MM.1S (cell line): ENCODE results near the gene LIMS1.

Experiments
- DNase-seq: peaks from one replicate; pipeline ENCODE4 v3.0.0-alpha.2; 2015
- H2AFZ ChIP-seq: fragments of 300-600 bp; sonication (generic); 2 replicates; pipeline ENCODE4 v1.6.0; 2016; ENCODE audit warnings: antibody characterized with exemption, low read length
- H3F3A ChIP-seq: fragments of 300-600 bp; sonication (generic); 2 replicates; pipeline ENCODE4 v1.6.1; 2016; ENCODE audit warnings: mild to moderate bottlenecking, antibody characterized with exemption, low read length, moderate library complexity, mixed read lengths; ENCODE audit not compliant: insufficient read depth
- H3K27ac ChIP-seq: fragments of 300-600 bp; sonication (generic); 2 replicates; pipeline ENCODE4 v1.5.1; 2016; ENCODE audit warnings: mild to moderate bottlenecking, low read length
- H3K27me3 ChIP-seq: fragments of 300-600 bp; sonication (generic); replicated peaks from 2 replicates; pipeline ENCODE4 v1.6.0; 2016; ENCODE audit warnings: low read length; ENCODE audit not compliant: insufficient read depth
- H3K36me3 ChIP-seq: fragments of 300-600 bp; sonication (generic); replicated peaks from 2 replicates; pipeline ENCODE4 v1.6.1; 2016; ENCODE audit warnings: mild to moderate bottlenecking, low read length, mixed read lengths; ENCODE audit not compliant: insufficient read depth
- H3K4me1 ChIP-seq: fragments of 300-600 bp; sonication (generic); 2 replicates; pipeline ENCODE4 v1.6.1; 2016; ENCODE audit warnings: low read length, mixed read lengths
- H3K4me2 ChIP-seq: fragments of 300-600 bp; sonication (generic); 2 replicates; pipeline ENCODE4 v1.6.0; 2016; ENCODE audit warnings: low read depth, low read length
- H3K4me3 ChIP-seq: fragments of 300-600 bp; sonication (generic); 2 replicates; pipeline ENCODE4 v1.5.1; 2016; ENCODE audit warnings: low read length, mixed read lengths
- H3K79me2 ChIP-seq: fragments of 300-600 bp; sonication (generic); 2 replicates; pipeline ENCODE4 v1.6.1; 2016; ENCODE audit warnings: mixed run types, low read length, mixed read lengths
- H3K9ac ChIP-seq: fragments of 300-600 bp; sonication (generic); 2 replicates; pipeline ENCODE4 v1.6.1; 2016; ENCODE audit warnings: low read length, mixed read lengths
- H3K9me2 ChIP-seq: fragments of 300-600 bp; sonication (generic); replicated peaks from 2 replicates; pipeline ENCODE4 v1.6.1; 2016; ENCODE audit warnings: mild to moderate bottlenecking, low read length, mixed read lengths; ENCODE audit not compliant: insufficient read depth
- H3K9me3 ChIP-seq: fragments of 300-600 bp; sonication (generic); replicated peaks from 2 replicates; pipeline ENCODE4 v1.6.1; 2016; ENCODE audit warnings: mild to moderate bottlenecking, low read length, mixed read lengths; ENCODE audit not compliant: insufficient read depth
- H4K20me1 ChIP-seq: fragments of 300-600 bp; sonication (generic); 2 replicates; pipeline ENCODE4 v1.6.1; 2016; ENCODE audit warnings: mild to moderate bottlenecking, low read length, moderate library complexity, mixed read lengths; ENCODE audit not compliant: insufficient read depth
- EZH2 ChIP-seq: fragments of 300-600 bp; sonication (generic); optimal IDR thresholded peaks from 2 replicates; pipeline ENCODE3; 2017; ENCODE audit warnings: low read depth, mild to moderate bottlenecking, antibody characterized with exemption, low read length, mixed read lengths
- EZH2phosphoT487 ChIP-seq: fragments of 300-600 bp; sonication (generic); IDR thresholded peaks from 2 replicates; pipeline ENCODE4 v1.6.1; 2018; ENCODE audit warnings: antibody characterized with exemption, low read length
- TF ChIP-seq, protein P1 (sequence below): fragments of 300-600 bp; sonication (generic); IDR thresholded peaks from 2 replicates; pipeline ENCODE4 v1.5.1; 2016; ENCODE audit warnings: antibody characterized with exemption, low read length, mixed read lengths

Gene LIMS1

GRCh38 chr2:108621687-108622681, 87.7 kb downstream of the LIMS1 start:
- Histone ChIP-seq H3K4me2 (peak overlapping the region; percentile 61), H3K9me2 (no peaks in the 10 kb centered on the region), H3K79me2 (peaks cover 88% of the 10 kb centered on the region), H3K4me1 (peaks cover 30% of the 10 kb centered on the region), H3K4me3 (peak overlapping the region; percentile 51), H3F3A (peaks cover 28% of the 10 kb centered on the region), H3K9me3 (no peaks in the 10 kb centered on the region), H3K27me3 (no peaks in the 10 kb centered on the region), H3K27ac (peak overlapping the region; percentile 82), H2AFZ (no peak overlapping the region), H3K9ac (peak overlapping the region; percentile 52), H3K36me3 (no peaks in the 10 kb centered on the region), H4K20me1 (0 out of 2 replicates have a peak, but pooled peaks cover 3% of the 10 kb centered on the region)
- TF ChIP-seq, protein P1, sequence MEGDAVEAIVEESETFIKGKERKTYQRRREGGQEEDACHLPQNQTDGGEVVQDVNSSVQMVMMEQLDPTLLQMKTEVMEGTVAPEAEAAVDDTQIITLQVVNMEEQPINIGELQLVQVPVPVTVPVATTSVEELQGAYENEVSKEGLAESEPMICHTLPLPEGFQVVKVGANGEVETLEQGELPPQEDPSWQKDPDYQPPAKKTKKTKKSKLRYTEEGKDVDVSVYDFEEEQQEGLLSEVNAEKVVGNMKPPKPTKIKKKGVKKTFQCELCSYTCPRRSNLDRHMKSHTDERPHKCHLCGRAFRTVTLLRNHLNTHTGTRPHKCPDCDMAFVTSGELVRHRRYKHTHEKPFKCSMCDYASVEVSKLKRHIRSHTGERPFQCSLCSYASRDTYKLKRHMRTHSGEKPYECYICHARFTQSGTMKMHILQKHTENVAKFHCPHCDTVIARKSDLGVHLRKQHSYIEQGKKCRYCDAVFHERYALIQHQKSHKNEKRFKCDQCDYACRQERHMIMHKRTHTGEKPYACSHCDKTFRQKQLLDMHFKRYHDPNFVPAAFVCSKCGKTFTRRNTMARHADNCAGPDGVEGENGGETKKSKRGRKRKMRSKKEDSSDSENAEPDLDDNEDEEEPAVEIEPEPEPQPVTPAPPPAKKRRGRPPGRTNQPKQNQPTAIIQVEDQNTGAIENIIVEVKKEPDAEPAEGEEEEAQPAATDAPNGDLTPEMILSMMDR: no peak
- TF ChIP-seq EZH2phosphoT487 (no peak), EZH2 (no peak)
- no peak for DNase-seq

- DNase-seq: no peak
- Histone ChIP-seq H3K79me2 (peaks cover 89% of the 10 kb centered on the region), H3K9me3 (no peaks in the 10 kb centered on the region), H2AFZ (no peak overlapping the region), H3K27ac (no peak overlapping the region), H3F3A (peaks cover 28% of the 10 kb centered on the region), H3K27me3 (no peaks in the 10 kb centered on the region), H3K4me3 (no peak overlapping the region), H3K4me2 (no peak overlapping the region), H3K9me2 (no peaks in the 10 kb centered on the region), H3K9ac (no peak overlapping the region), H3K36me3 (no peaks in the 10 kb centered on the region), H4K20me1 (peaks cover 3% of the 10 kb centered on the region; the same call in 1 of the 2 replicates), H3K4me1 (peaks cover 36% of the 10 kb centered on the region)
- TF ChIP-seq EZH2: no peak
- TF ChIP-seq EZH2phosphoT487: no peak
- TF ChIP-seq, protein P1: no peak
These were observed 89.3 kb downstream of the LIMS1 start for GRCh38 chr2:108623616-108624015.

DNA sequence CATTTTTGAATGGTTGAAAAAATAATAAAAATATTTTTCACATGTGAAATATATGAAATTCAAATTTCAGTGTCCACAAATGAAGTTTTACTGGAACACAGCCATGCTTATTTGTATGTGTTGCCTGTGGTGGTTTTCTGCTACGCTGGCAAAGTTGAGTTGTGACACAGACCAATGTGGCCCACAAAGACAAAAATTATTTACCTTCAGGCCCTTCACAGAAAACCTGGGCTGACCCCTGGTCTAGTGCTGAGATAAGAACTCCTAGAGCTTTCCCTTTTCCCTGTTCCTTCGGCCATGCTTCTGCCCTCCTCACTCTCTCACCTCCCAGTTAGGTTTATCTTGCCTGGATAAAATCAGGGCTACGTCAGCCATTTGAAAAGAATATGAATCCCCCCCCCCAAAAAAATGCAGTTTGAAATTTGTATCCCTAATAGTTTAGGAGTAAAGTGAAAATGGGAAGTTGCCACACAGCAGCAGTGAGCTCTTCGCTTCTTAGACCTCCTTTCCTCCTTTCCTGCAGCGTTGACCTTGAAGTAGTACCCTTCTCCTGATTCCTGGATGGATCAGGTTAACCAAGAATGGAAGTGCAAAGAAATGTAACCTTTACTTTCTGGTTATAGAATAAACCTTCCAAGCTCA, 91.0 kb downstream of the LIMS1 start:
- no peaks in the 10 kb centered on the region for H3K9me2 ChIP-seq
- H2AFZ ChIP-seq: no peak overlapping the region
- TF ChIP-seq, protein P1: no peak
- no peak for TF ChIP-seq EZH2phosphoT487
- TF ChIP-seq EZH2: no peak
- H3K4me2 ChIP-seq: no peak overlapping the region
- no peak for DNase-seq
- no peaks in the 10 kb centered on the region for H3K36me3 ChIP-seq
- peaks cover 89% of the 10 kb centered on the region for H3K79me2 ChIP-seq
- no peak overlapping the region for H3K9ac ChIP-seq
- H3K27me3 ChIP-seq: no peaks in the 10 kb centered on the region
- H3F3A ChIP-seq: peaks cover 26% of the 10 kb centered on the region
- H4K20me1 ChIP-seq: peaks cover 3% of the 10 kb centered on the region; the same call in 1 of the 2 replicates
- H3K4me3 ChIP-seq: no peak overlapping the region
- no peak overlapping the region for H3K27ac ChIP-seq
- no peaks in the 10 kb centered on the region for H3K9me3 ChIP-seq
- H3K4me1 ChIP-seq: peaks cover 29% of the 10 kb centered on the region
